ENCODE data around the gene CCL18.
"Not testable (repeated sequence)": the region's sequence is repeated elsewhere in the genome, so short reads cannot be mapped to it uniquely, and the experiment has no call there.

The CCL18 gene

GRCh38 chr17:36070427-36070826 is 6.4 kb downstream of the CCL18 start:
- in situ Hi-C loops (cut with MboI; ENCODE audit: low sequenced_read_pairs): loop anchor here (10.0 kb wide), 2 partner anchors 74 to 96 kb away; no protein-coding TSS in a partner anchor

DNA sequence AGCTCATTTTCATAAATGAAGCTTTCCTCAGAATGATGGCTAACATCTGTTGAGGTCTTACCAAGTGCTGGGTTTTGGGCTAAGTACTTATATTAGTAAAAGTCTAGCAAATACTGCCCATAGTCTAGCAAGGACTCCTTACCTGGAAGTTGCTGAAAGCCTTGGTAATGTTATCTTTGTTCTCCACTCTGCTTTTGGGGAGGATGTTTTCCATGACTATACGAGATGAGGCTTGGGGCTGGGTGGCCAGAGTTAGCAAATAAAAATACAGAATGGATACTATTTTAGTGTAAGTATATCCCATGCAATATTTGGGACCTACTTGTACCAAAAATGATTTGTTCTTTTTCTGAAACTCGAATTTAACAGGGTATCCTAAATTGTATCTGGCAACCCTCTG is 7.7 kb downstream of the CCL18 start:
- in situ Hi-C loops (cut with MboI; ENCODE audit: low sequenced_read_pairs): loop anchor here (10.0 kb wide), 2 partner anchors 73 to 97 kb away; no protein-coding TSS in a partner anchor

DNA sequence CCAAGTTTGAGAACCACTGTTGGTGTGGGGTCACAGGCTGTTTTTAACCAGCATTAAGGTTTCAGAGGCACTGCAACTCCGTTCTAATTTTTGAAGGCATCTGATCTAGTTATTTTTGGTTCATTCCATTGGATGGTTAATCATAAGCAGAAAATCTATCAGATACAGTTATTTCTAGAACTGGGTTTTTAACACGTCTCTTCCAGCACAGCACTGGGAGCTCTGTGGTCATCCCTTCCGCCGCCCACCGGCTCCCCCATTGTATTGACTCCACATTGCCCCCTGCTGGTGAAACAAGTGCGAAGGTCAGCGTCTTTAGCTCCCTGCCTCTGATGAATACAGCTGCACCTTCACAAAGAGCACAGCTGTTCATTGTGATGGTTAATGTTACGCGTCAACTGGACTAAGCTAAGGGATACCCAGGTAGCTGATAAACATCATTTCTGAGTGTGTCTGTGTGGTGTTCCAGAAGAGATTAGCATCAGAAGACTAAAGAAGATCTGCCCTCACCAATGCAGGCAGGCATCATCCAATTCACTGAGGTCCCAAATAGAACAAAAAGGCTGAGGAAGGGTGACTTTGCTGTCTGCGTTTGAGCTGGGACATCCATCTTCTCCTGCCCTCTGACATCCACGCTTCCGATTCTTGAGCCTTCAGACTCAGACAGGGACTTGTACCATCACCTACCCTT is 8.5 kb downstream of the CCL18 start:
- in situ Hi-C loops (cut with MboI; ENCODE audit: low sequenced_read_pairs): loop anchor here (10.0 kb wide), 2 partner anchors 72 to 98 kb away; no protein-coding TSS in a partner anchor

DNA sequence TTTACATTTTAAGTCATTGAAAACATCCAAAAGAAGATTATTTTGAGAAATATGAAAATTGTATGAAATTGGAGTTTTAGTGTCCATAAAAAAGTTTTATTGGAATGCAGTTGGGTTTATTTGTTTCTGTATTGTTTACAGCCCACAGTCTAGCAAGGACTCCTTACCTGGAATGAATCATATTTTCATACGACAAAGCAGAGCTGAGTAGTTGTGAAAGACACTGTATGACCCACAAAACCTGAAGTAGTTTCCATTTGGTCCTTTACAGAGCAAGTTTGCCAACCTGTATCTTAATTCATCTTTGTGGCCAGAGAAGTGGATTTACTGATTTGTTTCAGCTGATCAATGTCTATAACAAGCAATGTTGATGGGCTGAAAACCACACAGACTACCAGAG is 10.3 kb downstream of the CCL18 start:
- in situ Hi-C loops (cut with MboI; ENCODE audit: low sequenced_read_pairs): loop anchor here (10.0 kb wide), 2 partner anchors 70 to 100 kb away; no protein-coding TSS in a partner anchor

- in situ Hi-C loops (cut with MboI; ENCODE audit: low sequenced_read_pairs): not testable (repeated sequence)
Measured at GRCh38 chr17:36081681-36082471, 17.8 kb downstream of the CCL18 start.

GRCh38 chr17:36082482-36083120 is 18.5 kb downstream of the CCL18 start:
- in situ Hi-C loops (cut with MboI; ENCODE audit: low sequenced_read_pairs): not testable (repeated sequence)

GRCh38 chr17:36083691-36084090 is 19.6 kb downstream of the CCL18 start:
- in situ Hi-C loops (cut with MboI; ENCODE audit: low sequenced_read_pairs): not testable (repeated sequence)

DNA sequence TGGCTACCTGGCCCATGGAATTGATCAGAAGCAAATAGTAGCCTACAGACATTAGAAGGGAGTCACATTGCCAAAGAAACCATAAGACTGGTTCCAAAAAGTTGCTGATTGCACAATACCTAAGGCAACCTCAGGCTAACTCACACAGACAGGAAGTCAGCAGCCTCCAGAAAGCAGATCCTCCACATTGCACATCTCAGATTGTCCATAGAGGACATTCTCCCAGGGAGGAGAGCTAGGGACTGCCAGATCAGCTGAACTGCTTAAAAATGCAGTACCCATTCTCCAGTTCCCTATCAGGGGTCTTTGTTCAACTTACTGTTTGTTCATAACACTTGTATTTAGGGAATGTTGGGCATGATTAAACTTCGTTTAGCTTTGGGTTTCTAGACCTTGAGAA is 21.7 kb downstream of the CCL18 start:
- in situ Hi-C loops (cut with MboI; ENCODE audit: low sequenced_read_pairs): no loop called here

- in situ Hi-C loops (cut with MboI; ENCODE audit: low sequenced_read_pairs): no loop called here
Measured at GRCh38 chr17:36086791-36087190, 22.7 kb downstream of the CCL18 start.

- in situ Hi-C loops (cut with MboI; ENCODE audit: low sequenced_read_pairs): not testable (repeated sequence)
Measured at GRCh38 chr17:36087471-36087870, 23.4 kb downstream of the CCL18 start.

GRCh38 chr17:36087897-36088572 is 24.0 kb downstream of the CCL18 start:
- in situ Hi-C loops (cut with MboI; ENCODE audit: low sequenced_read_pairs): not testable (repeated sequence)

- in situ Hi-C loops (cut with MboI; ENCODE audit: low sequenced_read_pairs): no loop called here
Measured at GRCh38 chr17:36088670-36089338, 24.7 kb downstream of the CCL18 start.

- in situ Hi-C loops (cut with MboI; ENCODE audit: low sequenced_read_pairs): no loop called here
Measured at GRCh38 chr17:36089339-36089865, 25.3 kb downstream of the CCL18 start.

DNA sequence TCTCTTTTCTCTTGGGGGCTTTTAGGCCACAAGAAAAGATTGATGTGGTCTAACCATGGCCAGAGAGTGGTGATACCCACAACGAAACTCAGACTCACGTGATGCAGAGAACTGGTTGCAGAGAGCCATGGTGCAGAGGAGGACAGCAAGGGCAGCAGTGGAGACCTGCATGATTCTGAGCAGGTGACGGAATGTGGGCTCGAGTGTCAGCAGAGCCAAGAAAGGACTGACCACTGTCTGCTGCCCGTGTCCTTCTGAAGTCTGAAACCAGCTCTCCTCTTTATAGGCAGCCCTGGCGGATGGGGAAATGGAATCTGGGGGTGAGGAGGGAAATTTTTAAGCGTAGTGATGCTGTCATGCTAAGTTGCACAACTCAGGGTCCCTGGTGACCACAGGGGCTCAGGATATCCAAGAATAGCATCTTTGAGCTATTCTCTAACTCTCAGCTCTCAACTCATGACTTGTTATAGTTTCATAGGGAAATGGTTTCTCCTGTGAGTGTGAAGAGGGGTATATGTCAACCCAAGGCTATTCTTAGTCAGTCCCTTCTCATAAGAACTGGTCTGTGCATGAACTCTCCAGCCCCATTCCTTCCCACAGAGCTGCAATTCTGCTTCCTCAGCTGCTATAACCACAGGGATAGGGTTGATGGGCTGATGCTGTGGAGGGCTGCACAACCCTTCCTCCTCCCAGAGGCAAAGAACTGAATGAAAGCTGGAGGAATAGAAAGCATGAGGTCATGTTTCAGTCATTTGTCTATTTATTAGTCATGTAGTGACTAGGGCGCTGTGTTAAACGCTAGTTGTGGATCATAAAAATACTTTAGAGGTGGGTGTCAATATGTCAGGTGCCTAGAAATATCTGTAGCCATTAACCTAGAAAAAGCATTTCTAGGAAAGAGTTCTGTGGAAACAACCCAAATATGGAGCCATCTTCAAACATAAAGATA is 26.1 kb downstream of the CCL18 start, which contains the start of gene CCL3:
Gene CCL3, minus strand, starts transcription at position 256 of the 949 bp plus-strand sequence. Its CDS starts 85 bp downstream, at position 171.
- in situ Hi-C loops (cut with MboI; ENCODE audit: low sequenced_read_pairs): no loop called here

- in situ Hi-C loops (cut with MboI; ENCODE audit: low sequenced_read_pairs): no loop called here
Measured at GRCh38 chr17:36092230-36092629, 28.2 kb downstream of the CCL18 start.

DNA sequence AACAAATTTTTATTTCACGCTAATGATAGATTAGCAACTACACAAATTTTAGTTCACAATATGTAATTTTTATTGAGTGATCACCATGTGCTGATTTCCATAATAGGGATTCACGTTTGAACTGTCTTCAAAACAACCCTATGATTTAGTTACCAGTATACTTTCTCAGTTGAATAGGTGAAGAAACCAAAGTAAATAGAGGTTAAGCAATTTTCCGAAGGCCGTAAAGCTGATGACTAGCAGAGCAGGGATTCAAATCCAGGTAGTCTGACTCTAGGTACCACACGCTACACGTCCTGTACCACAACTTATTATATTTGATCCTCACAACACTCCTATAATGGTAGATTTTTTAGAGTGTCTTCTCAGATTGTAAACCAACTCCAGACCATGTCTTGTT is 28.6 kb downstream of the CCL18 start:
- in situ Hi-C loops (cut with MboI; ENCODE audit: low sequenced_read_pairs): not testable (repeated sequence)

DNA sequence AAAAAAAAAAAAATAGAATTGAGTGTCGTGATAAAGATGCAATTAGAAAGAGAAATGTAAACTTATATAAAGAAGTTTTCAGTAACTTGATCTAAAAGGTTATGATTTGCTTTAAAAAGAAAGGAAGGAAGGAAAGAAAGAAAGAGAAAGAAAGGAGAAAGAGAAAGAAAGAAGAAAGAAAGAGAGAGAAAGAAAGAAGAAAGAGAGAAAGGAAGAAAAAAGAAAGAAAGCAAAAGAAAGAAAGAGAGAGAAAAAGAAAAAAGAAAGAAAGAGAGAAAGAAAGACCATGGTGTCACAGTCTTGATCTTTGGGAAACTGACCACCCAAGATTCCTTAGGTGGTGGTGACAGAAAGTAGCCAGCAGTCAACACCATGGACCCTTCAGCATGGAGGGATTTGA is 30.2 kb downstream of the CCL18 start:
- in situ Hi-C loops (cut with MboI; ENCODE audit: low sequenced_read_pairs): no loop called here

DNA sequence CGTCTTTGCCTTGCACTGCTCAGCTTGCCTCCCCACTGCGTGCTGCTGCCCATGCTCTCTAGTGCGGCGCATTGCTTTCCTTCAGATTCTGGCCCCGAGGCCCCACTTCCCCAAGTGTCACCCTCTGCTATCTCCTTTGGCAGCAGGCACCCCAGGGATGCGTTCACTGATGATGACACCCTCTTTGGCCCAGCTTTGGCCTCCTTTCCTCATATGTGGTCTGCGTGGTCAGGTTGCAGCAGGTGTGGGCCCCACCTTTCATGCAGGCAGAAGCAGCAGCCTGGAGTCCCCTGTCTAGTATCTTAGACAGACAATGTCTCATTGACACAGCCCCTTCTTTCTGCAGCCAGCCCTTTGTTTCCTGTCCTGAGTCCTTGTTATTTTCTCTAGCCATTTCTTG is 30.7 kb downstream of the CCL18 start:
- in situ Hi-C loops (cut with MboI; ENCODE audit: low sequenced_read_pairs): no loop called here

GRCh38 chr17:36095992-36096391 is 31.9 kb downstream of the CCL18 start:
- in situ Hi-C loops (cut with MboI; ENCODE audit: low sequenced_read_pairs): no loop called here

All from HL-60/S4 treated with phorbol 12-myristate 13-acetate at 8.2 ng/mL for 4 days and 3 days (cell line).